ENCODE measurements around the gene CTNNAL1.
"Not testable (repeated sequence)": the region's sequence is repeated elsewhere in the genome, so short reads cannot be mapped to it uniquely, and the experiment has no call there.

CTNNAL1 gene

GRCh38 chr9:108933231-108933717 lies 80.0 kb downstream of the CTNNAL1 start:
- peak overlapping the region; percentile 61 for H3K4me3 ChIP-seq (ENCODE audit: control insufficient read depth, low read depth, low read length)
- no peak for DNase-seq (ENCODE audit: low read depth)
- no peak for TF ChIP-seq CTCF (IDR thresholded peaks at IDR 0.05; ENCODE audit: control insufficient read depth, insufficient read depth, low read depth, low read length, missing control alignments)

- no peak overlapping the region for H3K4me3 ChIP-seq (ENCODE audit: control insufficient read depth, low read depth, low read length)
- no peak for DNase-seq (ENCODE audit: low read depth)
- TF ChIP-seq CTCF (IDR thresholded peaks at IDR 0.05; ENCODE audit: control insufficient read depth, insufficient read depth, low read depth, low read length, missing control alignments), result no peak
These were observed 84.9 kb downstream of the CTNNAL1 start for GRCh38 chr9:108928386-108928785.

- no peak for DNase-seq (ENCODE audit: low read depth)
These were observed 88.8 kb downstream of the CTNNAL1 start for GRCh38 chr9:108924466-108924865.

GRCh38 chr9:108921200-108921599 lies 92.1 kb downstream of the CTNNAL1 start:
- no peak for DNase-seq (ENCODE audit: low read depth)
- TF ChIP-seq CTCF (IDR thresholded peaks at IDR 0.05; ENCODE audit: control insufficient read depth, insufficient read depth, low read depth, low read length, missing control alignments), result no peak
- H3K4me3 ChIP-seq (ENCODE audit: control insufficient read depth, low read depth, low read length), result no peak overlapping the region

More at GRCh38 chr9:108924466-108924865, 88.8 kb downstream of the CTNNAL1 start:
- H3K4me3 ChIP-seq (ENCODE audit: control insufficient read depth, low read depth, low read length), result no peak overlapping the region
- TF ChIP-seq CTCF (IDR thresholded peaks at IDR 0.05; ENCODE audit: control insufficient read depth, insufficient read depth, low read depth, low read length, missing control alignments), result no peak

GRCh38 chr9:108920401-108920800 lies 92.9 kb downstream of the CTNNAL1 start:
- not testable (repeated sequence) for H3K4me3 ChIP-seq (ENCODE audit: control insufficient read depth, low read depth, low read length); DNase-seq (ENCODE audit: low read depth)

- TF ChIP-seq CTCF (IDR thresholded peaks at IDR 0.05; ENCODE audit: control insufficient read depth, insufficient read depth, low read depth, low read length, missing control alignments), result no peak
- DNase-seq (ENCODE audit: low read depth), result no peak
- no peak overlapping the region for H3K4me3 ChIP-seq (ENCODE audit: control insufficient read depth, low read depth, low read length)
These were observed 93.8 kb downstream of the CTNNAL1 start for GRCh38 chr9:108919517-108919916.

- no peak for TF ChIP-seq CTCF (IDR thresholded peaks at IDR 0.05; ENCODE audit: control insufficient read depth, insufficient read depth, low read depth, low read length, missing control alignments)
- no peak overlapping the region for H3K4me3 ChIP-seq (ENCODE audit: control insufficient read depth, low read depth, low read length)
- DNase-seq (ENCODE audit: low read depth), result no peak
These were observed 99.9 kb downstream of the CTNNAL1 start for GRCh38 chr9:108913391-108913790.

Data from AG09309 (cell line).